Stimulated activated CD8-positive, alpha-beta memory T cell treated with anti-CD3 and anti-CD28 coated beads, Interleukin-4, amount 100 ng/mL, for 1 hour (primary cell): ENCODE measurements around the gene R3HDML.
"Not testable (repeated sequence)": the region's sequence is repeated elsewhere in the genome, so short reads cannot be mapped to it uniquely, and the experiment has no call there.

Experiments
- DNase-seq, 2 donors: peaks; one replicate each; pipeline ENCODE4 v3.0.0-alpha.2; 2020; ENCODE audit warnings: low read depth in 2 of 2, low spot score in 1 of 2

R3HDML gene, protein sequence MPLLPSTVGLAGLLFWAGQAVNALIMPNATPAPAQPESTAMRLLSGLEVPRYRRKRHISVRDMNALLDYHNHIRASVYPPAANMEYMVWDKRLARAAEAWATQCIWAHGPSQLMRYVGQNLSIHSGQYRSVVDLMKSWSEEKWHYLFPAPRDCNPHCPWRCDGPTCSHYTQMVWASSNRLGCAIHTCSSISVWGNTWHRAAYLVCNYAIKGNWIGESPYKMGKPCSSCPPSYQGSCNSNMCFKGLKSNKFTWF

GRCh38 chr20:44336725-44337380 is at the start of gene R3HDML:
R3HDML (plus strand) TSS chr20:44337043; CDS start chr20:44337158, 115 bp downstream.
- no peak for DNase-seq

DNA sequence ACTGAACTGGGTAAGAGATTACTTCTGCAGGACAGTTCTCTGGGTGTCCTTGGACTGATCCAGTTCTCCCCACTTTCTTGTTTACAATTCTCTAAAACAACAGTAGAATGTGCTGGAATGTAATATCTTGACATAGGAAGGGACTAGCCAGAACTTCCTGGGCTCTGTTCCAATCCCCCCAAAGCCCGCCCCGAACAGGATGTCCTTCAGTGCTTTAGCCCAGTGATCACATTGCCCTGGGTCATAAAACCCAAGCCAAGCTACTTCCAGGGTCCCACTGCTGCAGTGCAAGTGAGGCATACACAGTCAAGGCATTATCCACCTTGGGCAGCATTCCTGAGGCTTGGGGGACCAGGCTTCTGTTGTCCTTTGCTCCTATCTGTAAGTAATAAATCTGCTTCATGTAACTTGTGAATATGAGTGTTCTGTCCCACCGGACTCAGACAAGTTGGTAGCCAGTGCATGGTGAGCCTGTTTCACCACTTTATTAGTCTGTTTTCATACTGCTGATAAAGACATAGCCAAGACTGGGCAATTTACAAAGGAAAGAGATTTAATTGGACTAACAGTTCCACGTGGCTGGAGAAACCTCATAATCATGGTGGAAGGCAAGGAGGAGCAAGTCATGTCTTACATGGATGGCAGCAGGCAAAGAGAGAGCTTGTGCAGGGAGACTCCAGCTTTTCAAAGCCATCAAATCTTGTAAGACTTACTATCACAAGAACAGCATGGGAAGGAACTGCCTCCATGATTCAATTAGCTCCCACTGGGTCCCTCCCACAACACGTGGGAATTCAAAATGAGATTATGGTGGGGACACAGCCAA is 49.4 kb upstream of the R3HDML start:
- no peak for DNase-seq

DNA sequence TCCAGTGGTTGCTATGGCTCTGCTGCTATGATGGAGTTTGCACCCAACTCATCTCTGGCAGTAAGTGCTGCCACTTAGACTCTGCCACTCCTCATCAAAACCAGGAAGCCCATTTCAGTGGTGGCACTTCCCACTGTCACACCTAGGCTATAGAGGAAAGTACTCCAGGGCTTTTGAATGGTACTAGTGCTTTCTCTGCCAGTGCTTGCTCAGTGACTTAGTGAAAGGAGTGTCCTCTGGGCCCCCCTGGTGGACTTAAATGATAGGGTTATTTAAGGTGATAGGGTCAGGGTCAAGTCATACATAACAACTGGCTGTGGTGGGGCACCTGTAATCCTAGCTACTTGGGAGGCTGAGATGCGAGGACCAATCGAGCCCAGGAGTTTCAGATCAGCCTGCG is 48.6 kb upstream of the R3HDML start:
- no peak for DNase-seq

GRCh38 chr20:44291754-44292153 is 45.1 kb upstream of the R3HDML start:
- no peak for DNase-seq

GRCh38 chr20:44296011-44296410 is 40.8 kb upstream of the R3HDML start:
- DNase-seq = no peak

DNA sequence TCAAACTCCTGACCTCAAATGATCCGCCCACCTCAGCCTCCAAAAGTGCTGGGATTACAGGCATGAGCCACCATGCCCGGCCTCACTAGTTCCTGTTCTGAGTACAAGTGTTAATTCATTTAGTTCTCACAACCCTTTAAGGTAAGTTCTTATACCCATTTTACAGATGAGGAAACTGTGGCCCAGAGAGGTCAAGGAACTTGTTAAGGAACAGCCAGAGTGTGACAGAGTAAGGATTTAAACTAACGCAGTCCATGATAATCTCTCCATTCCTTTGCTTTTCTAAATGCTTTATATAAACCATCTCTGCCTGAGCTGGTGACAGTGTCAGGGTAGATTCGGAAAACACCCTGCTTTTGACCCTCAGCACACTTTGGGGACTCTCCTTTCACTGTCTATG is 39.1 kb upstream of the R3HDML start:
- DNase-seq = no peak

DNA sequence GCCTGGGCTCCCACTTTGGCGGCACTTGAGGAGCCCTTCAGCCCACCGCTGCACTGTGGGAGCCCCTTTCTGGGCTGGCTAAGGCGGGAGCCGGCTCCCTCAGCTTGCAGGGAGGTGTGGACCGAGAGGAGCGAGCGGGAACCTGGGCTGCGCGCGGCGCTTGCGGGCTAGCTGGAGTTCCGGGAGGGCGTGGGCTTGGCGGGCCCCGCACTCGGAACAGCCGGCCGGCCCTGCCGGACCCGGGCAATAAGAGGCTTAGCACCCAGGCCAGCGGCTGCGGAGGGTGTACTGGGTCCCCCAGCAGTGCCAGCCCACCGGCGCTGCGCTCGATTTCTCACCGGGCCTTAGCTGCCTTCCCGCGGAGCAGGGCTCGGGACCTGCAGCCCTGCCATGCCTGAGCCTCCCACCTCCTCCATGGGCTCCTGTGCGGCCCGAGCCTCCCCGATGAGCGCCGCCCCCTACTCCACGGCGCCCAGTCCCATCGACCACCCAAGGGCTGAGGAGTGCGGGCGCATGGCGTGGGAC is 37.8 kb upstream of the R3HDML start:
- not testable (repeated sequence) for DNase-seq

- DNase-seq = no peak
Measured at GRCh38 chr20:44301285-44301684, 35.6 kb upstream of the R3HDML start.

- DNase-seq = no peak
Measured at GRCh38 chr20:44302026-44302669, 34.7 kb upstream of the R3HDML start.

DNA sequence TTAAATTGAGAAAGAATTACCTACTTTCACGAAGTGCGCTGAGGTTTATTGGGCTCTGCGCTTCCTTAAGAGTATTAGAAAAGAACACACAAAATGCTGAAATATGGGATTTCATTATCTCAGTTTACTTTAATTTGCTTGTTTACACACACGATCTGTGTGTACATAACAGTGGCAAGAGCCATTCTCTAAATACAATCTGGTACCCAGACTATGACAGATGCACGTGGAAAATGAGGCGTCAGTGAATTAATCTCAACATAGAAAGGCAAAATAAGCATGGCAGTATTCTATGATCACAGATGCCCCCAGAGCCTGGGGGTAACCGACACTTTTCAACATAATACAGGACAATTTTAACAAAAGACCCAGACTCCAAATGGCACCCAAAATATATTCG is 34.1 kb upstream of the R3HDML start:
- no peak for DNase-seq

DNA sequence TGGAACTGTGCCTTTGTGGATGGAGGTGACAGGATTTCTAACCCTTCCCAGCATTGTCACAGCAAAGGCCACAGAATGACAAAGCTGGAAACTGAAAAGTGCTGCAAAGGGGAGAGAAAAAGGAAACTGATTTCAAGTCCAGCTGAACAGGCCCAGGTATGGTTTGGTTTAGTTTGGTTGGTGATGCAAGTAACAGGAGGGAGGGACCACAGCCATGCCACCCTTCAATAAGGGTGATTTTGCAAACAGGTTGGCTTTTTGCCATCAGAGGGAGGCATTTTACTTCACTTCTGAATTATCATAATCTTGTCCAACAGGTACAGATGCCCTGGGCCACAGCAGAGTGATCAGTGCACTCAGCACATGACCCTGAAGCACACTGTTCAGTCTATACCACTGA is 32.5 kb upstream of the R3HDML start:
- no peak for DNase-seq

DNA sequence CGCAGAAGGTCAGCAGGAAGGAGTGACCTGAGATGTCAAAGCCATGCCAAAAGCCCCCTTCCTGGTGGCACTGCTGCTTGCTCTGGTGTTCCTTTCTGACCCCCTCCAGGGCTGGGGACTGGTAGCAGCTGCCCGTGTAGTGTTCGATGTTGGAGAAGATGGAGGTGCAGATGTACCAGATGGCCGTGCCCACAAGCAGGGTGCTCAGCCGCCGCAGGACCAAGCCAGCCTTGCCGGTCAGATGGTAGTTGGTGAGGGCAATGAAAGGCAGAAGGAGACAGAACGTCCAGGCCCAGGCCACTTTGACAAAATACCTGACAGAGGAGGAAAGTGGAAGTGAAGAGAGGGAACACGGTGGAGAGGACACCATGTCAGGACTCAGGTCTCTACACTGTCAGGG is 29.9 kb upstream of the R3HDML start:
- no peak for DNase-seq

DNA sequence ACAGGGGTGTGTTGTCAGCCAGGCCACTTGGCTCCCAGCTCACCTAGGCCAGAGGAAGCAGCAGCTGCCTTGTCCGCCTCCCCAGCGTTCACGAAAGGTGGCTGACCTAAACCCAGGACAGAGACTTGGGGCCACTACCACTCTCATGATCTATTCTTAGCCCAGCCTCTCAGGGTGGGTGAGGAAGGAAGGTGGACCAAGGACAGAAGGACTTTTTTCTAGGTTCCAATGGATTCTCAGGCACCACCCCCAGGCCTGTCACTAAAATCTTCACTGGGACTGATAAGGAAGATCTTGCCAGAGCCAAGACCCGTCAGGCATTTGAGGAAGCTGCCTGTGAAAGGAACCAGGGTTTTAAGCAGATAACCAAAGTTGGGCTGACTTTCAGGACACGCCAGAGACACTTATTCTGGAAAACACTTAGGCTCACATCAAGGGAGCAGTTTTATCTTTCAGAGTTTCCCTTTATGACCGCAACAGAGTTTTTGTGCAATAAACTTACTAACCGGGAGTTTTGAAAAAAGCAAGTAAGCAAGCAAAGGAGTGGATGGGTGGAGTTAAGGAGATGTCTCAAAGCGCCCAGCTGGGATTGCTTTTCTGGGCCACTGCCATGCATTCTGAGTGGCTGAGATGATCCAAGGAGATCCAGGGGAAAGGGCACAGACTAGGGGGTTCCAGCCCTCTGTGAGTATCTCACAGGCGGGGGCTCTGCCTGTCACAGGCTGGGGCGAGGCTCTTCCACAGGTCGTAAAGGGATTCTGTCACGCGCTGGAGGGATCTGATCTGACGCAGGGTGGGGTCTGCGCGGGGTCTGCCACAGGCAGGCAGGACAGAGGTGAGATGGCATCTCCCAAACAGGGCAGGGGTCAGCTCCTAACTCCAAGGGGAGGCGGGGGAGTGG is 26.8 kb upstream of the R3HDML start:
- no peak for DNase-seq

DNA sequence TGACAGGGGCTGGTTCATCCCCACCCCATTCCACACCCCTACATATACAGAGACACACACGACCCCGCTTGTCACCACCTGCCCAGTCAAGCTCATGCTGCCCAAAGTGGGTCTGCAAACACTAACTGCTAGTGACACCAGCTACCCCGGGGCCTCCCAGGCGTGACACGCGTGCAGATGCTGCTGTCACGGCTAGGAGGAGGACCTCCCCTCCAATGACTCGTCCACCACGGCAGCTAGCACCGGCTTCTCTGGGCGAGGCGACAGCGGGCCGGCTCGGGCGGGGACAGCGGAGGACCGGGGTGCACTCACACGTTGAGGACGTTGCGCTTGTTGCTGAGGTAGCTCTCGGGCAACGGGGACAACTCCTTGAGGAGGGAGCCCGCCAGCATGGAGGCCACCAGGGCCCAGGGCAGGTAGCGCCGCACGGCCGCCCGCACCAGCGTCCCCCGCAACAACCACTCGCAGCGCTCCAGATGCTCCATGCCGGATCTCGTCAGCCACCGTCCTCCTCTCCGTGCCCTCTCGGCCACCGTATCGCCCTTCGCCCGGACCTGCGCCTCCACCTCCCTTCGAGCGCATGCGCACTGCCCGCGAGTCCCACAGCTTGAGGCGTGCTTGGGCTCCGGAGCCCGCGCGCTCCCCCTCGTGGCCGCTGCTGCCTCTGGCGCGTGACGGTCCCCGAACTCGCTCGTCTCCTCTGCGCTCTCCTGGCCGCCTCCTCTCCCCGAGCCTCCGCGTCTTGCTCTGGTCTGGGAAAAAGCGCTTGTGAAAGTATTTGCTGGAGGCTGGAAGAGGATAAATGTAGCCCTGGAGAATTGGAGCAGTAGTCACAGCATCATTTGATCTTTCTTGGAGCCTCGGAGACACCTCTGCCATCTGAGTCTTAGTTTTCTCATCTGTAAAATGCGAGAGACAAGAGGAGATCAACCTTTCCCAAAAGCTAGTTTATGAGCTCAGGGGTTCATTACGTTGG is 25.9 kb upstream of the R3HDML start, which contains the start of gene FITM2:
Gene FITM2 (minus strand): TSS at position 539 of the 976 bp plus-strand sequence. CDS start 54 bp downstream, at position 485.
- DNase-seq = peak; percentile 88 to 97

GRCh38 chr20:44314870-44315269 is 22.0 kb upstream of the R3HDML start:
- DNase-seq = no peak

DNA sequence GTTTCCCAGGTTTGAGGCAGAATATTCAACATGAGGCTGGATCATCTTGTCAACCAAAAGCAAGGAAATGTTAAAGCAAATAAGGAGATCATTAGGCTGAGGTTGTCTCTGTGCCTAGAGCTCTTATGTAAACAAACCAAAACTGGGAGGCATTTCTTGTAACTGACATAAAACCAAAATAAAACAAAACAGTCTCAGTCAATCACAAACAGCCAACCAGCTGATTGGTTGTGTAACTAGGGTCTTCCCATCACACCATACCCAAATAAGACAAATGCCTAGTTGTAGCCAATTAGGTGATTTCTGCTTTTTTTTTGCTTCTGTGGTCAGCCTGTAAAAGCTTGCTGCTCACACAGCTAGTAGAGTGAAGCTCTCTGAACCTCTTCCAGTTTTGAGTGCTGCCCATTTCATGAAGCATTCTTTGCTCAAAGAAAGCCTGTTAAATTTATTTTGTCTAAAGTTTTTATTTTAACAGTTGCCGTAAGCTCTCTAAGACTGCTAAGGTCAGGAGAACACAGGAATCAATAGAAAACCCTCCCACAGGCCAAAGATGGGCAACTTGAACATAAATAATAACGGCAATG is 16.9 kb upstream of the R3HDML start:
- DNase-seq = no peak

DNA sequence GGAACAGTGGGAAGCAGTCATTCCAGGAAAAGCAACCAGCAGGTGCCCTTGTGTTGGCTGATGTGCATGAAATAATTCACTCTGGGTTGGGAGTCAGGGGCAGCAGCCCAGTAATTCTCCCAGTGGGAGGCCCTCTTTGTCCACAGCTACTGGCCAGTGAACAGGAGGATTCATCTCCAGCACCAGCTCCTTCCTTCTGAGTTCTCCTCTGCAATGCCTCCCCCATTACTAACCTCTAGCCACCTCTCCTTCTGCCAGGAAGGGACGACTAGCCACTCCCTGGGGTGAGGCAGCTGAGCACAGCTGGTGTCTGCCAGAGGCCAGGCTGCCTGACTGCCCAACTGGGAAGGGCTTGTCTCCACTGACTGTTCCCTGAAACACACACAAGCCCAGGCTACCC is 12.5 kb upstream of the R3HDML start:
- no peak for DNase-seq

DNA sequence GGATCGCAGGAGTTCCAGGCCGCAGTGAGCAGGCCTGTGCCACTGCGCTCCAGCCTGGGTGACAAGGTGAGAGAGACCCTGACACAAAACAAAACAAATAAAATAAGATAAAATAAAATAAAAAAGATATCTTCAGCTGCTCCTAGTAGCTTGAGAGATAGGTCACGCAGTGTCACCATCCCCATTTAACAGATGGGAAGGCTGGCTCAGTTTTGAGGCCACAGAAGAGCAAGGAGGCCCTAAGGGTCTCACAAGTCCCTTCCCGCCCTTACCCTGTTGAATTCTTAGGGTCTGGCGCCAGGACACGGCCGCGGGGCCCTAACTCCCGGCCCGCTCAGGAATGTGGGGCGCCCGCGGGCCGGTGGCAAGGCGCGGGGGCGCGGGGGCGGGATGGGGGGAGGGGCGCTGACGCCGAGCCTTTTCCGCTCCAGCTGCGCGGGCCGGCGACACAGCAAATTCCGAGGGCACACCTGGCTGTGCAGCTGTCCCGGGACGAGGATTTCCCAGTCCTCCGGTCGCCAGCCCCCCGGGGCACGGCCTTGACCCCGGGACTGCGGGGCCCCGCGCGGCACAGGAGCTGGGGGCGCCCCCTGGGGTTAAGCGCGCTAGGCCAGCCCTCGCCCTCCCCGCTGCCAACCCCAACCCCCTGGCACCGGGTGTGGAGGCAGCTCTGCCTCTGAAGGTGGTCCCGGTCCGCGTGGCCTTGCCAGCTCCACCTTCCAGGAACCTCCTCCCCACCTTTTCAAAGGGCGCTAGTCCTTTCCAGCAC is 10.3 kb upstream of the R3HDML start:
- no peak for DNase-seq
